BJ (cell line): ENCODE measurements around the gene SPAG5. TPM values are rescaled to one million over a fixed set of nuclear protein-coding genes. Genes with fewer than 3 reads are reported as not detected.

Experiments used
- CTCF ChIA-PET: fragments of 350-600 bp; formaldehyde crosslinking; extraction: SDS; loops from one replicate; lab custom pipeline; 2021; ENCODE audit warnings: antibody characterized with exemption, inconsistent platforms; lab: Yijun Ruan, JAX
- POLR2A ChIA-PET: fragments of 300-600 bp; sonication (Branson Sonifier 250); formaldehyde crosslinking; extraction: SDS; loops from one replicate; lab custom pipeline; 2021; ENCODE audit warnings: antibody characterized with exemption; lab: Charles Lee
- DNase-seq: peaks from one replicate; pipeline ENCODE4 v3.0.0-alpha.2; 2011; ENCODE audit warnings: low read depth
- H3K27me3 ChIP-seq: 2 replicates; pipeline ENCODE4 v1.6.0; 2011; ENCODE audit warnings: low read length; ENCODE audit not compliant: control insufficient read depth, insufficient read depth
- H3K36me3 ChIP-seq: 2 replicates; pipeline ENCODE4 v1.5.1; 2011; ENCODE audit warnings: low read length; ENCODE audit not compliant: control insufficient read depth, insufficient read depth
- H3K4me3 ChIP-seq: 2 replicates; pipeline ENCODE4 v1.5.1; 2011; ENCODE audit warnings: low read depth, mild to moderate bottlenecking, control low read depth, low read length
- polyA plus RNA-seq: library from polyadenylated mRNA; depleted of rRNA; stranded (reverse); fragments of >200 nt; gene quantifications from 2 replicates; pipeline ENCODE4 v1.2.3, GENCODE V29; 2011
- TF ChIP-seq, protein P1 (sequence below): IDR thresholded peaks from 2 replicates; pipeline ENCODE4 v1.5.1; 2011; ENCODE audit warnings: low read depth, mild to moderate bottlenecking, control low read depth, inconsistent platforms, low read length, moderate library complexity; ENCODE audit not compliant: insufficient read depth

SPAG5 gene
- polyA plus RNA-seq, 1 experiment = 41.3 TPM

DNA sequence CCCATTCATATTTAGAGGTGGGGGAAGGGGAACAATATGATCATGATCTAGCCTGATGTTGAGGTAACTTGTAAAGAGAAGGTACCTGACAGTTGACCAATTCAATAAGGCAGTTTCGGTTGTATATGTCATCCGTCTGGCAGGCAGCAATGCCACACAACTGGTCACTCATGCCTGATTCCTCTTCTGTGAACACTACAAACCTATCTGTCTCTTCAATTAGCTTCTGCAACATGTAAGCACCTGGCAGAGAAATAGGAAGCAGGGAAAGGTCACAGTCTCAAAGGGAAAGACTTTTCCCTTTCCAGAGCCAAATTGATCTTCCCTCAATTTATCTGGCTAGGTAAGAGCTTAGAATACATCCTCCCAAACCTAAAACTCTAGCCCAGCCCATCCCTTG, 25.3 kb upstream of the SPAG5 start:
- H3K4me3 ChIP-seq = no peak overlapping the region
- H3K36me3 ChIP-seq = peaks cover 10% of the 10 kb centered on the region
- H3K27me3 ChIP-seq = no peaks in the 10 kb centered on the region
- ChIA-PET POLR2A (no interaction called here), CTCF (interaction anchor here (0.7 to 4.4 kb wide), 4 partner anchors 11 to 37 kb away, joined by 3 to 21 read pairs (median 4); partner anchors contain the start of genes BLTP2 and SDF2)
- TF ChIP-seq, protein P1, sequence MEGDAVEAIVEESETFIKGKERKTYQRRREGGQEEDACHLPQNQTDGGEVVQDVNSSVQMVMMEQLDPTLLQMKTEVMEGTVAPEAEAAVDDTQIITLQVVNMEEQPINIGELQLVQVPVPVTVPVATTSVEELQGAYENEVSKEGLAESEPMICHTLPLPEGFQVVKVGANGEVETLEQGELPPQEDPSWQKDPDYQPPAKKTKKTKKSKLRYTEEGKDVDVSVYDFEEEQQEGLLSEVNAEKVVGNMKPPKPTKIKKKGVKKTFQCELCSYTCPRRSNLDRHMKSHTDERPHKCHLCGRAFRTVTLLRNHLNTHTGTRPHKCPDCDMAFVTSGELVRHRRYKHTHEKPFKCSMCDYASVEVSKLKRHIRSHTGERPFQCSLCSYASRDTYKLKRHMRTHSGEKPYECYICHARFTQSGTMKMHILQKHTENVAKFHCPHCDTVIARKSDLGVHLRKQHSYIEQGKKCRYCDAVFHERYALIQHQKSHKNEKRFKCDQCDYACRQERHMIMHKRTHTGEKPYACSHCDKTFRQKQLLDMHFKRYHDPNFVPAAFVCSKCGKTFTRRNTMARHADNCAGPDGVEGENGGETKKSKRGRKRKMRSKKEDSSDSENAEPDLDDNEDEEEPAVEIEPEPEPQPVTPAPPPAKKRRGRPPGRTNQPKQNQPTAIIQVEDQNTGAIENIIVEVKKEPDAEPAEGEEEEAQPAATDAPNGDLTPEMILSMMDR = no peak
- no peak for DNase-seq

DNA sequence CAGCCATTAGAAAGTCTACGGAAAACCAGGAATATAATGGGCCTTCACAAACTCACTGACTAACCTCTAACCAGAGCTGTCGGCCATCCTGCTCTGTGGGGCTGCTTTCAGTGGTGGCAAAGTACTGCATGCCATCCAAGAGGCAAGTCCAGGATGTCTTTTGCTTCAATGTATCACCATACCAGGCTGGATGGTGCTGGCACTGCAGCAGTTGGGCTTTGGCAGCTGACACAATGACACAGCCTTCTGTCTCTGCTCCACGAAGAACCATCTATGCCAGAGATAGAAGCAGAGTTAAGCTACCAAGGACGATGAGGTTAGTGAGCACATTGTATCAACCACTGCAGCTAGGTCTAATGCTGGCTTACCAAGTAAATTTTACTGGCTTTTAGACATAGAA, 24.9 kb upstream of the SPAG5 start:
- TF ChIP-seq, protein P1 = no peak
- POLR2A ChIA-PET = no interaction called here
- CTCF ChIA-PET = interaction anchor here (0.5 to 4.4 kb wide), 5 partner anchors 11 to 278 kb away, joined by 3 to 21 read pairs (median 4); partner anchors contain the start of gene BLTP2
- Histone ChIP-seq H3K36me3 (peaks cover 11% of the 10 kb centered on the region), H3K27me3 (no peaks in the 10 kb centered on the region), H3K4me3 (no peak overlapping the region)
- no peak for DNase-seq

DNA sequence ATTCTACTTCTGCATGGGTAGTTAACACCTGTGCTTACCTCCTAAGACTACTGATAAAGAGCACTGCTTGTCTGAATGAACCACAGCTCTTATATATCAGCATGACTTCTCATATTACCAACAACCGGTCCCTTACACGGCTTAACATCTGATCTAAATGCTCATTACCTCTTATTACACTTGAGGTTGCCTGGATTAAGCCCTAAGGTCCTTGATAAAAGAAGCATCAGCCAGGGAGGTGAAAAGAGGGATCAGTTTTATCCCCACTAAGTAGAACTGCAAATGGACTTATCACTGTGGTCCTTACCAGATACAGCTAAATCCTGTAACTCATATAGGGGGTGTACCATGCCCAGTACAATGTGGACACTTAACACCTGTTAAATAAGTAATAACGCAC, 23.4 kb upstream of the SPAG5 start:
- no peaks in the 10 kb centered on the region for H3K27me3 ChIP-seq
- peaks cover 11% of the 10 kb centered on the region for H3K36me3 ChIP-seq
- ChIA-PET CTCF (interaction anchor here (1.0 to 4.4 kb wide), 2 partner anchors 9 to 74 kb away, joined by 3 to 21 read pairs; no protein-coding TSS in a partner anchor), POLR2A (no interaction called here)
- no peak overlapping the region for H3K4me3 ChIP-seq
- no peak for DNase-seq
- TF ChIP-seq, protein P1 = no peak

DNA sequence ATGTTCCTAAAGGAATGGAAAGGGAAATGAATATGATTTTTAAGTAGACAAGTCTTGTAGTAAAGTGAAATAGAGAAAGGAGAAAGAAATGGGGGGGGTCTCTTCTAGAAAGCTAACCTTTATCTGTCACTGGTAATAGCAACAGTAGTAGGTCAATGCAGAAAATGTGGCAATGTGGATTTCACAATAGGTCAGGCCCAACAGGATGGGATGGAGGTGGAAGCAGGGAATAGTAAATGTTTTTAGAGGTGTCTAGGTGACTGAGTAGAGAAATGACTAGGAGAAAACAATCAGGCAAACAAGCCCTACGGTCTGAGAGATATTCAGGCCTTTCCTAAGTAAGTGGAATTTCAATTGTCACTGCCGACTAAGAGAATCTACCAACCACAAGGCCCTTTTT, 21.2 kb upstream of the SPAG5 start:
- Histone ChIP-seq H3K27me3 (no peaks in the 10 kb centered on the region), H3K4me3 (no peak overlapping the region), H3K36me3 (peaks cover 21% of the 10 kb centered on the region)
- no peak for DNase-seq
- ChIA-PET CTCF (interaction anchor here (0.9 to 2.4 kb wide), 4 partner anchors 10 to 79 kb away, joined by 3 to 14 read pairs (median 3); no protein-coding TSS in a partner anchor), POLR2A (no interaction called here)
- TF ChIP-seq, protein P1 = no peak

DNA sequence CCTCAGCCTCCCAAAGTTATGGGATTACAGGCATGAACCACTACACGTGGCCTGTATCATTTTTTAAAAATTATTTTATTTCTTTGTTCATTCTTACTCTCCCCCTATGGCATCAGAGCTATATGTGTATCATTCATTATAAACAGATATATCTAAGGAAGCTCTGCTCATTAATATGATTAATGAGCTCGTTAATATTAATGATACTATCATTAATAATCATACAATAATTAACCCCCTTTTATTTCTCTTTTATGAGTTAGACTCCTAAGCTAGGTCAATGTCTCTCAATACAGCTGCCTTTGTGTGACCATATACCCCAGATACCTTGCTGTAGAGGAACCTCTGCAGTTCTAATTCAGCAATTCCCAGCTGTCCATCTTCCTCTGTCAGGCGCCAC, 19.6 kb upstream of the SPAG5 start:
- TF ChIP-seq, protein P1 = no peak
- ChIA-PET CTCF (interaction anchor here (1.3 to 2.4 kb wide), 2 partner anchors 9 to 26 kb away, joined by 4 to 14 read pairs; no protein-coding TSS in a partner anchor), POLR2A (interaction anchor here (0.6 kb wide), 1 partner anchor 344 kb away, joined by 19 read pairs; no protein-coding TSS in a partner anchor)
- DNase-seq = no peak
- Histone ChIP-seq H3K27me3 (no peaks in the 10 kb centered on the region), H3K36me3 (peaks cover 18% of the 10 kb centered on the region), H3K4me3 (no peak overlapping the region)
